Activated T-cell treated with anti-CD3 and anti-CD28 coated beads, Interleukin-2, amount 50 U/mL, for 72 hours (primary cell): Measurements from ENCODE around the gene TUNAR. TPM values are rescaled to one million over a fixed set of nuclear protein-coding genes. Genes with fewer than 3 reads are reported as not detected.

Experiments
- total RNA-seq, 2 donors: library from RNA; stranded (reverse); gene quantifications; one replicate each; pipeline ENCODE4 v1.2.3, GENCODE V29; 2022

Gene TUNAR
- total RNA-seq, 2 donors from 2014 or later = not detected

Other genes with a start within 250 kb of the TUNAR start
- gene TCL1B, start 190.4 kb upstream of the TUNAR start, total RNA-seq = not detected
- gene TCL1A, start 162.7 kb upstream of the TUNAR start, total RNA-seq = 1 to 10 TPM in 1 of 2 donors, under 1 TPM in 1; 0.29 to 1.3 TPM
- gene C14orf132, start 162.5 kb downstream of the TUNAR start, total RNA-seq = 1 to 10 TPM; 2.1 to 3.4 TPM